DOHH2 (cell line): Measurements from ENCODE around the gene GPC4.

Experiments
- H3F3A ChIP-seq: fragments of 200-600 bp; sonication (generic), shearing (Covaris generic); 2 replicates; pipeline ENCODE4 v1.6.0; 2016; ENCODE audit warnings: antibody characterized with exemption, mild to moderate bottlenecking; ENCODE audit not compliant: control insufficient read depth, insufficient read depth
- H3K27ac ChIP-seq: fragments of 200-600 bp; sonication (generic); 2 replicates; pipeline ENCODE4 v1.5.1; 2014; ENCODE audit warnings: low read depth, mild to moderate bottlenecking, low read length, moderate library complexity
- H3K27me3 ChIP-seq: fragments of 200-600 bp; sonication (generic); 2 replicates; pipeline ENCODE4 v1.6.1; 2014; ENCODE audit warnings: mild to moderate bottlenecking, low read length, mixed read lengths; ENCODE audit not compliant: control insufficient read depth
- H3K36me3 ChIP-seq: fragments of 200-600 bp; sonication (generic); 2 replicates; pipeline ENCODE4 v1.6.1; 2014; ENCODE audit warnings: mild to moderate bottlenecking, low read length, moderate library complexity, mixed read lengths; ENCODE audit not compliant: control insufficient read depth
- H3K4me1 ChIP-seq: fragments of 200-600 bp; sonication (generic); 2 replicates; pipeline ENCODE4 v1.6.1; 2014; ENCODE audit warnings: mild to moderate bottlenecking, low read length, mixed read lengths; ENCODE audit not compliant: control insufficient read depth
- H3K4me2 ChIP-seq: fragments of 200-600 bp; sonication (generic); 2 replicates; pipeline ENCODE4 v1.6.0; 2014; ENCODE audit warnings: mild to moderate bottlenecking, low read length, moderate library complexity
- H3K4me3 ChIP-seq: fragments of 200-600 bp; sonication (generic); 2 replicates; pipeline ENCODE4 v1.5.1; 2014; ENCODE audit warnings: mild to moderate bottlenecking, low read length, mixed read lengths
- H3K79me2 ChIP-seq: fragments of 200-600 bp; sonication (generic); 2 replicates; pipeline ENCODE4 v1.6.1; 2014; ENCODE audit warnings: mild to moderate bottlenecking, low read length, mixed read lengths; ENCODE audit not compliant: control insufficient read depth
- H3K9me2 ChIP-seq: fragments of 200-600 bp; sonication (generic); replicated peaks from 2 replicates; pipeline ENCODE4 v1.6.1; 2014; ENCODE audit warnings: mild to moderate bottlenecking, low read length, mixed read lengths; ENCODE audit not compliant: control insufficient read depth
- H3K9me3 ChIP-seq: fragments of 200-600 bp; sonication (generic); 2 replicates; pipeline ENCODE4 v1.6.1; 2014; ENCODE audit warnings: antibody characterized with exemption, low read length, mixed read lengths; ENCODE audit not compliant: control insufficient read depth, insufficient read depth
- H4K20me1 ChIP-seq: fragments of 200-600 bp; sonication (generic); 2 replicates; pipeline ENCODE4 v1.6.0; 2014; ENCODE audit warnings: low read depth, mild to moderate bottlenecking, antibody characterized with exemption, low read length, moderate library complexity; ENCODE audit not compliant: control insufficient read depth, insufficient read depth
- EZH2phosphoT487 ChIP-seq: fragments of 200-600 bp; sonication (generic); IDR thresholded peaks from 2 replicates; pipeline ENCODE4 v1.6.1; 2017; ENCODE audit warnings: borderline replicate concordance, mild to moderate bottlenecking, antibody characterized with exemption, low read length, moderate library complexity, mixed read lengths
- TF ChIP-seq, protein P1 (sequence below): fragments of 200-600 bp; sonication (generic); IDR thresholded peaks from one replicate; pipeline ENCODE4 v1.5.1; 2014; ENCODE audit warnings: antibody characterized with exemption, mild to moderate bottlenecking, low read depth, low read length; ENCODE audit not compliant: poor library complexity, severe bottlenecking

Gene GPC4

GRCh38 chrX:133454491-133454914 is 39.2 kb upstream of the GPC4 start:
- Histone ChIP-seq H3K79me2 (no peaks in the 10 kb centered on the region), H3K27me3 (no peaks in the 10 kb centered on the region), H3K4me3 (no peak overlapping the region), H3K9me3 (no peaks in the 10 kb centered on the region), H3K9me2 (no peaks in the 10 kb centered on the region), H3K4me1 (no peaks in the 10 kb centered on the region), H3K4me2 (no peak overlapping the region), H4K20me1 (no peaks in the 10 kb centered on the region), H3K27ac (no peak overlapping the region), H3K36me3 (no peaks in the 10 kb centered on the region), H3F3A (no peaks in the 10 kb centered on the region)
- TF ChIP-seq EZH2phosphoT487 = no peak
- TF ChIP-seq, protein P1, sequence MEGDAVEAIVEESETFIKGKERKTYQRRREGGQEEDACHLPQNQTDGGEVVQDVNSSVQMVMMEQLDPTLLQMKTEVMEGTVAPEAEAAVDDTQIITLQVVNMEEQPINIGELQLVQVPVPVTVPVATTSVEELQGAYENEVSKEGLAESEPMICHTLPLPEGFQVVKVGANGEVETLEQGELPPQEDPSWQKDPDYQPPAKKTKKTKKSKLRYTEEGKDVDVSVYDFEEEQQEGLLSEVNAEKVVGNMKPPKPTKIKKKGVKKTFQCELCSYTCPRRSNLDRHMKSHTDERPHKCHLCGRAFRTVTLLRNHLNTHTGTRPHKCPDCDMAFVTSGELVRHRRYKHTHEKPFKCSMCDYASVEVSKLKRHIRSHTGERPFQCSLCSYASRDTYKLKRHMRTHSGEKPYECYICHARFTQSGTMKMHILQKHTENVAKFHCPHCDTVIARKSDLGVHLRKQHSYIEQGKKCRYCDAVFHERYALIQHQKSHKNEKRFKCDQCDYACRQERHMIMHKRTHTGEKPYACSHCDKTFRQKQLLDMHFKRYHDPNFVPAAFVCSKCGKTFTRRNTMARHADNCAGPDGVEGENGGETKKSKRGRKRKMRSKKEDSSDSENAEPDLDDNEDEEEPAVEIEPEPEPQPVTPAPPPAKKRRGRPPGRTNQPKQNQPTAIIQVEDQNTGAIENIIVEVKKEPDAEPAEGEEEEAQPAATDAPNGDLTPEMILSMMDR = no peak

GRCh38 chrX:133448512-133449076 is 33.3 kb upstream of the GPC4 start:
- H3K79me2 ChIP-seq = no peaks in the 10 kb centered on the region
- no peaks in the 10 kb centered on the region for H3K9me3 ChIP-seq
- H3K27me3 ChIP-seq = no peaks in the 10 kb centered on the region
- H3K4me1 ChIP-seq = peaks cover 9% of the 10 kb centered on the region
- no peak overlapping the region for H3K4me2 ChIP-seq
- no peak for TF ChIP-seq EZH2phosphoT487
- TF ChIP-seq, protein P1 = no peak
- H3K9me2 ChIP-seq = no peaks in the 10 kb centered on the region
- no peak overlapping the region for H3K4me3 ChIP-seq
- no peaks in the 10 kb centered on the region for H4K20me1 ChIP-seq
- no peaks in the 10 kb centered on the region for H3F3A ChIP-seq
- no peaks in the 10 kb centered on the region for H3K36me3 ChIP-seq
- H3K27ac ChIP-seq = no peak overlapping the region

GRCh38 chrX:133444952-133445831 is 29.9 kb upstream of the GPC4 start:
- H3K4me3 ChIP-seq = peak overlapping the region; percentile 33
- peaks cover 9% of the 10 kb centered on the region for H3K4me1 ChIP-seq
- H3K79me2 ChIP-seq = no peaks in the 10 kb centered on the region
- no peaks in the 10 kb centered on the region for H3F3A ChIP-seq
- H4K20me1 ChIP-seq = no peaks in the 10 kb centered on the region
- no peaks in the 10 kb centered on the region for H3K9me3 ChIP-seq
- no peak for TF ChIP-seq EZH2phosphoT487
- TF ChIP-seq, protein P1 = no peak
- H3K4me2 ChIP-seq = peak overlapping the region; percentile 51
- no peak overlapping the region for H3K27ac ChIP-seq
- H3K9me2 ChIP-seq = no peaks in the 10 kb centered on the region
- H3K27me3 ChIP-seq = no peaks in the 10 kb centered on the region
- no peaks in the 10 kb centered on the region for H3K36me3 ChIP-seq
